ENCODE data around the gene CCR5AS.

CCR5AS gene

GRCh38 chr3:46406788-46407611, at the start of gene CCR5AS, which contains the start of gene CCRL2:
CCR5AS (minus strand) TSS chr3:46407066.
CCRL2 (plus strand) TSS chr3:46407259; CDS start chr3:46408080, 821 bp downstream.
- Histone ChIP-seq H3K36me3 (ENCODE audit: control insufficient read depth, insufficient read depth, low read length, severe bottlenecking) (no peaks in the 10 kb centered on the region), H3K9me3 (ENCODE audit: control insufficient read depth, low read length) (no peaks in the 10 kb centered on the region), H3K27me3 (replicated peaks; ENCODE audit: control insufficient read depth, insufficient read depth, low read length) (no peaks in the 10 kb centered on the region), H3K4me3 (ENCODE audit: low read length) (peak within 1 kb of the TSS; percentile 56), H3K9ac (ENCODE audit: low read length) (no peak within 1 kb of the TSS), H3K4me1 (ENCODE audit: control insufficient read depth, insufficient read depth, low read length) (peaks cover 11% of the 10 kb centered on the region)
- DNase-seq (ENCODE audit: low read depth) = no peak

- Histone ChIP-seq H3K4me1 (ENCODE audit: control insufficient read depth, insufficient read depth, low read length) (no peaks in the 10 kb centered on the region), H3K9me3 (ENCODE audit: control insufficient read depth, low read length) (peaks cover 7% of the 10 kb centered on the region), H3K36me3 (ENCODE audit: control insufficient read depth, insufficient read depth, low read length, severe bottlenecking) (no peaks in the 10 kb centered on the region), H3K27me3 (replicated peaks; ENCODE audit: control insufficient read depth, insufficient read depth, low read length) (peaks cover 47% of the 10 kb centered on the region), H3K9ac (ENCODE audit: low read length) (no peak overlapping the region), H3K4me3 (ENCODE audit: low read length) (no peak overlapping the region)
- DNase-seq (ENCODE audit: low read depth) = no peak
These were observed 49.3 kb upstream of the CCR5AS start for GRCh38 chr3:46456118-46456517.

- Histone ChIP-seq H3K4me1 (ENCODE audit: control insufficient read depth, insufficient read depth, low read length) (no peaks in the 10 kb centered on the region), H3K36me3 (ENCODE audit: control insufficient read depth, insufficient read depth, low read length, severe bottlenecking) (no peaks in the 10 kb centered on the region), H3K9me3 (ENCODE audit: control insufficient read depth, low read length) (peaks cover 1% of the 10 kb centered on the region), H3K27me3 (replicated peaks; ENCODE audit: control insufficient read depth, insufficient read depth, low read length) (peaks cover 49% of the 10 kb centered on the region), H3K4me3 (ENCODE audit: low read length) (no peak overlapping the region), H3K9ac (ENCODE audit: low read length) (no peak overlapping the region)
- DNase-seq (ENCODE audit: low read depth) = no peak
These were observed 48.6 kb upstream of the CCR5AS start for GRCh38 chr3:46455231-46456115.

GRCh38 chr3:46454606-46455005, 47.7 kb upstream of the CCR5AS start:
- Histone ChIP-seq H3K9ac (ENCODE audit: low read length) (no peak overlapping the region), H3K4me1 (ENCODE audit: control insufficient read depth, insufficient read depth, low read length) (no peaks in the 10 kb centered on the region), H3K36me3 (ENCODE audit: control insufficient read depth, insufficient read depth, low read length, severe bottlenecking) (no peaks in the 10 kb centered on the region), H3K9me3 (ENCODE audit: control insufficient read depth, low read length) (no peaks in the 10 kb centered on the region), H3K4me3 (ENCODE audit: low read length) (no peak overlapping the region), H3K27me3 (replicated peaks; ENCODE audit: control insufficient read depth, insufficient read depth, low read length) (peaks cover 49% of the 10 kb centered on the region)
- no peak for DNase-seq (ENCODE audit: low read depth)

- Histone ChIP-seq H3K9ac (ENCODE audit: low read length) (no peak overlapping the region), H3K4me3 (ENCODE audit: low read length) (no peak overlapping the region), H3K36me3 (ENCODE audit: control insufficient read depth, insufficient read depth, low read length, severe bottlenecking) (no peaks in the 10 kb centered on the region), H3K4me1 (ENCODE audit: control insufficient read depth, insufficient read depth, low read length) (no peaks in the 10 kb centered on the region), H3K9me3 (ENCODE audit: control insufficient read depth, low read length) (no peaks in the 10 kb centered on the region), H3K27me3 (replicated peaks; ENCODE audit: control insufficient read depth, insufficient read depth, low read length) (peaks cover 49% of the 10 kb centered on the region)
- DNase-seq (ENCODE audit: low read depth) = no peak
These were observed 47.3 kb upstream of the CCR5AS start for GRCh38 chr3:46454209-46454595.

- Histone ChIP-seq H3K9me3 (ENCODE audit: control insufficient read depth, low read length) (no peaks in the 10 kb centered on the region), H3K9ac (ENCODE audit: low read length) (no peak overlapping the region), H3K4me3 (ENCODE audit: low read length) (no peak overlapping the region), H3K27me3 (replicated peaks; ENCODE audit: control insufficient read depth, insufficient read depth, low read length) (peaks cover 49% of the 10 kb centered on the region), H3K4me1 (ENCODE audit: control insufficient read depth, insufficient read depth, low read length) (no peaks in the 10 kb centered on the region), H3K36me3 (ENCODE audit: control insufficient read depth, insufficient read depth, low read length, severe bottlenecking) (no peaks in the 10 kb centered on the region)
- DNase-seq (ENCODE audit: low read depth) = no peak
These were observed 46.8 kb upstream of the CCR5AS start for GRCh38 chr3:46453526-46454208.

- H3K9me3 ChIP-seq (ENCODE audit: control insufficient read depth, low read length) = no peaks in the 10 kb centered on the region
- DNase-seq (ENCODE audit: low read depth) = peak; percentile 28
- H3K27me3 ChIP-seq (replicated peaks; ENCODE audit: control insufficient read depth, insufficient read depth, low read length) = peaks cover 62% of the 10 kb centered on the region
- H3K4me3 ChIP-seq (ENCODE audit: low read length) = no peak overlapping the region
- no peaks in the 10 kb centered on the region for H3K4me1 ChIP-seq (ENCODE audit: control insufficient read depth, insufficient read depth, low read length)
- H3K9ac ChIP-seq (ENCODE audit: low read length) = no peak overlapping the region
- H3K36me3 ChIP-seq (ENCODE audit: control insufficient read depth, insufficient read depth, low read length, severe bottlenecking) = no peaks in the 10 kb centered on the region
These were observed 43.1 kb upstream of the CCR5AS start for GRCh38 chr3:46449755-46450552.

- no peaks in the 10 kb centered on the region for H3K4me1 ChIP-seq (ENCODE audit: control insufficient read depth, insufficient read depth, low read length)
- no peak overlapping the region for H3K9ac ChIP-seq (ENCODE audit: low read length)
- H3K4me3 ChIP-seq (ENCODE audit: low read length) = no peak overlapping the region
- no peaks in the 10 kb centered on the region for H3K36me3 ChIP-seq (ENCODE audit: control insufficient read depth, insufficient read depth, low read length, severe bottlenecking)
- DNase-seq (ENCODE audit: low read depth) = no peak
- H3K27me3 ChIP-seq (replicated peaks; ENCODE audit: control insufficient read depth, insufficient read depth, low read length) = peaks cover 50% of the 10 kb centered on the region
- no peaks in the 10 kb centered on the region for H3K9me3 ChIP-seq (ENCODE audit: control insufficient read depth, low read length)
These were observed 41.9 kb upstream of the CCR5AS start for GRCh38 chr3:46448721-46449120.

- Histone ChIP-seq H3K4me1 (ENCODE audit: control insufficient read depth, insufficient read depth, low read length) (no peaks in the 10 kb centered on the region), H3K36me3 (ENCODE audit: control insufficient read depth, insufficient read depth, low read length, severe bottlenecking) (no peaks in the 10 kb centered on the region), H3K27me3 (replicated peaks; ENCODE audit: control insufficient read depth, insufficient read depth, low read length) (peaks cover 40% of the 10 kb centered on the region), H3K9me3 (ENCODE audit: control insufficient read depth, low read length) (no peaks in the 10 kb centered on the region), H3K4me3 (ENCODE audit: low read length) (no peak overlapping the region), H3K9ac (ENCODE audit: low read length) (no peak overlapping the region)
- no peak for DNase-seq (ENCODE audit: low read depth)
These were observed 40.5 kb upstream of the CCR5AS start for GRCh38 chr3:46447228-46447985.
